H9 (cell line): ENCODE results near the gene UBA1. TPM values are rescaled to one million over a fixed set of nuclear protein-coding genes. Genes with fewer than 3 reads are reported as not detected.

Experiments used
- DNase-seq: peaks from one replicate; pipeline ENCODE4 v3.0.0-alpha.2; 2017
- H2AFZ ChIP-seq: one replicate; pipeline ENCODE4 v1.6.1; 2013; ENCODE audit warnings: mild to moderate bottlenecking, low read length, control low read depth, moderate library complexity
- H2AK5ac ChIP-seq: 2 replicates; pipeline ENCODE4 v1.6.1; 2013; ENCODE audit warnings: low read length, control low read depth, mixed read lengths; ENCODE audit not compliant: insufficient read length
- H2BK120ac ChIP-seq: one replicate; pipeline ENCODE4 v1.6.1; 2013; ENCODE audit warnings: low read depth, mild to moderate bottlenecking, low read length, control low read depth, inconsistent platforms; ENCODE audit not compliant: poor library complexity, severe bottlenecking
- H2BK12ac ChIP-seq: 2 replicates; pipeline ENCODE4 v1.6.1; 2013; ENCODE audit warnings: low read length, control low read depth, mixed read lengths, low read depth; ENCODE audit not compliant: insufficient read length
- H2BK15ac ChIP-seq: 2 replicates; pipeline ENCODE4 v1.6.1; 2013; ENCODE audit warnings: low read depth, low read length, control low read depth
- H2BK20ac ChIP-seq: one replicate; pipeline ENCODE4 v1.6.1; 2013; ENCODE audit warnings: low read depth, mild to moderate bottlenecking, low read length, control low read depth, inconsistent platforms; ENCODE audit not compliant: poor library complexity, severe bottlenecking
- H2BK5ac ChIP-seq: 2 replicates; pipeline ENCODE4 v1.6.1; 2013; ENCODE audit warnings: low read length, control low read depth, mixed read lengths; ENCODE audit not compliant: insufficient read length
- H3K14ac ChIP-seq: 2 replicates; pipeline ENCODE4 v1.6.1; 2013; ENCODE audit warnings: low read length, control low read depth; ENCODE audit not compliant: insufficient read depth
- H3K18ac ChIP-seq: 2 replicates; pipeline ENCODE4 v1.6.1; 2013; ENCODE audit warnings: low read depth, mild to moderate bottlenecking, mixed read lengths, low read length, control low read depth; ENCODE audit not compliant: insufficient read length
- H3K23ac ChIP-seq: 2 replicates; pipeline ENCODE4 v1.6.1; 2013; ENCODE audit warnings: low read length, control low read depth, mixed read lengths, low read depth; ENCODE audit not compliant: insufficient read length
- H3K23me2 ChIP-seq: 2 replicates; pipeline ENCODE4 v1.6.1; 2013; ENCODE audit warnings: low read depth, mild to moderate bottlenecking, mixed read lengths, low read length, control low read depth; ENCODE audit not compliant: insufficient read length, poor library complexity, severe bottlenecking
- H3K27ac ChIP-seq: 2 replicates; pipeline ENCODE4 v1.5.1; 2013; ENCODE audit warnings: low read length, control low read depth, mixed read lengths, low read depth; ENCODE audit not compliant: insufficient read length
- H3K27me3 ChIP-seq: 2 replicates; pipeline ENCODE4 v1.6.1; 2013; ENCODE audit warnings: low read length, control low read depth, inconsistent platforms; ENCODE audit not compliant: insufficient read depth
- H3K4ac ChIP-seq: 2 replicates; pipeline ENCODE4 v1.6.1; 2013; ENCODE audit warnings: low read depth, mild to moderate bottlenecking, control low read depth, inconsistent platforms, low read length, moderate library complexity
- H3K4me1 ChIP-seq: 2 replicates; pipeline ENCODE4 v1.6.1; 2013; ENCODE audit warnings: low read length, control low read depth, inconsistent platforms; ENCODE audit not compliant: insufficient read depth
- H3K4me2 ChIP-seq: 2 replicates; pipeline ENCODE4 v1.6.1; 2013; ENCODE audit warnings: low read length, control low read depth, mixed read lengths; ENCODE audit not compliant: insufficient read length, insufficient read depth
- H3K56ac ChIP-seq: 2 replicates; pipeline ENCODE4 v1.6.1; 2013; ENCODE audit warnings: low read depth, mild to moderate bottlenecking, mixed read lengths, low read length, control low read depth; ENCODE audit not compliant: insufficient read length
- H3K79me1 ChIP-seq: 2 replicates; pipeline ENCODE4 v1.6.1; 2013; ENCODE audit warnings: low read depth, mild to moderate bottlenecking, moderate library complexity, low read length, control low read depth, inconsistent platforms; ENCODE audit not compliant: insufficient read depth, poor library complexity, severe bottlenecking
- H3K79me2 ChIP-seq: 2 replicates; pipeline ENCODE4 v1.6.1; 2013; ENCODE audit warnings: low read length, control low read depth, inconsistent platforms; ENCODE audit not compliant: insufficient read depth
- H3K9ac ChIP-seq: 2 replicates; pipeline ENCODE4 v1.6.1; 2013; ENCODE audit warnings: low read length, control low read depth, mixed read lengths; ENCODE audit not compliant: insufficient read length; ENCODE audit errors: extremely low read depth
- H3K9me3 ChIP-seq: one replicate; pipeline ENCODE4 v1.6.1; 2013; ENCODE audit warnings: low read depth, low read length, inconsistent platforms; ENCODE audit not compliant: control insufficient read depth
- H3T11ph ChIP-seq: one replicate; pipeline ENCODE4 v1.6.1; 2013; ENCODE audit warnings: mild to moderate bottlenecking, low read length, control low read depth, inconsistent platforms
- H4K20me1 ChIP-seq: one replicate; pipeline ENCODE4 v1.6.1; 2013; ENCODE audit not compliant: control insufficient read depth, insufficient read length, insufficient read depth
- H4K5ac ChIP-seq: 2 replicates; pipeline ENCODE4 v1.6.1; 2013; ENCODE audit warnings: low read depth, mild to moderate bottlenecking, mixed read lengths, low read length, control low read depth; ENCODE audit not compliant: insufficient read length
- H4K8ac ChIP-seq: replicated peaks from 2 replicates; pipeline ENCODE4 v1.6.1; 2013; ENCODE audit warnings: low read length, control low read depth, mixed read lengths, low read depth; ENCODE audit not compliant: insufficient read length
- H4K91ac ChIP-seq: 2 replicates; pipeline ENCODE4 v1.6.1; 2013; ENCODE audit warnings: low read depth, mild to moderate bottlenecking, moderate library complexity, mixed read lengths, low read length, control low read depth; ENCODE audit not compliant: insufficient read length
- H3K27ac Mint-ChIP-seq, 3 experiments: 2 replicates in 2 of 3; 3 replicates in 1 of 3; pipeline ENCODE4 v1.8.0; 2020 to 2021; ENCODE audit warnings: mixed read lengths in 3 of 3, mild to moderate bottlenecking in 1 of 3, moderate library complexity in 1 of 3
- H3K27me3 Mint-ChIP-seq: 2 replicates; pipeline ENCODE4 v1.8.0; 2021; ENCODE audit warnings: low read depth, mild to moderate bottlenecking, moderate library complexity, mixed read lengths
- H3K36me3 Mint-ChIP-seq, 3 experiments: 2 replicates in 2 of 3; 3 replicates in 1 of 3; pipeline ENCODE4 v1.8.0; 2020 to 2021; ENCODE audit warnings: low read depth in 3 of 3, mixed read lengths in 3 of 3; ENCODE audit not compliant: insufficient read depth in 1 of 3
- H3K4me1 Mint-ChIP-seq, 2 experiments: 2 replicates each; pipeline ENCODE4 v1.8.0; 2020; ENCODE audit warnings: mixed read lengths in 2 of 2
- H3K4me3 Mint-ChIP-seq, 2 experiments: 2 replicates in 1 of 2; 3 replicates in 1 of 2; pipeline ENCODE4 v1.8.0; 2020 to 2021; ENCODE audit warnings: mild to moderate bottlenecking in 2 of 2, mixed read lengths in 2 of 2, moderate library complexity in 1 of 2
- H3K9me3 Mint-ChIP-seq, 2 experiments: 2 replicates in 1 of 2; 3 replicates in 1 of 2; pipeline ENCODE4 v1.8.0; 2020; ENCODE audit warnings: mild to moderate bottlenecking in 2 of 2, mixed read lengths in 2 of 2, moderate library complexity in 1 of 2
- WGBS: extraction: QIAGEN DNeasy Blood & Tissue Kit; methylation state at CpG from one replicate; pipeline ENCODE4 v1.1.7; 2013; ENCODE audit warnings: missing lambda C conversion rate, low lambda C conversion rate, mixed read lengths; ENCODE audit not compliant: insufficient read length; ENCODE audit errors: extremely low coverage; 5-methylcytosine and 5-hydroxymethylcytosine counted together
- total RNA-seq: library from RNA; stranded (reverse); gene quantifications from 2 replicates; pipeline ENCODE4 v1.2.1, GENCODE V29; 2021
- TF ChIP-seq, protein P1 (sequence below): fragments of 200-600 bp; sonication (generic); conservative IDR thresholded peaks from 3 replicates; pipeline ENCODE4 v1.8.0; 2021; ENCODE audit warnings: antibody characterized with exemption, mild to moderate bottlenecking

The UBA1 gene
- total RNA-seq, 1 experiment from 2014 or later: 427 TPM

DNA sequence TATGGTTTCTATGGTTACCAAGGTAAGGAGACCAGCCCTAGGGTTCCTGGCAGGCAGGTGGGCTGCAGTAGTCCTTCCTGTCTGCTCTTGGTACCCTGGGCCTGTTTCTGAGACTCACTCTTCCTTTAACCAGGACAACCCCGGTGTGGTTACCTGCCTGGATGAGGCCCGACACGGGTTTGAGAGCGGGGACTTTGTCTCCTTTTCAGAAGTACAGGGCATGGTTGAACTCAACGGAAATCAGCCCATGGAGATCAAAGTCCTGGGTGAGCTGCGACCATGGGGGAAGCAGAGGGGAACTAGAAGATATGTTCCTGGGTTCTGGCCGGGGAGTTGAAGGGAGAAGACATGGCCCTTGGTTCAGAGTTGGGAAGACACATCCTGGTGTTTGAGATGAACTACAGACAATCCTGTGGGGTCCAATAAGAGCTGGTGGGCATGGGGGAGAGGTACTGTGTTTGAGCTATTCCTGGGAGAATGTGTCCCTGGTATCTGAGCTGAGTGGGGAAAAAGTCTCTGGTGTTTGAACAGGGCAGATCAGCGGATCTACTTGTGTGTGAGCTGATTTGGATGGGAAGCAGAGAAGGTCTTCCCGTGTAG, 7.8 kb downstream of the UBA1 start:
- H2BK12ac ChIP-seq: no peak overlapping the region
- H4K5ac ChIP-seq: no peak overlapping the region
- H3K4me2 ChIP-seq: no peak overlapping the region
- no peak for DNase-seq
- H2BK15ac ChIP-seq: no peak overlapping the region
- Mint-ChIP-seq H3K36me3 (peaks cover 91 to 100% (median 99%) of the 10 kb centered on the region in 3 experiments), H3K4me1 (peaks cover 25% of the 10 kb centered on the region in 2 experiments), H3K27me3 (no peaks in the 10 kb centered on the region), H3K9me3 (no peaks in the 10 kb centered on the region; a peak in 1 of 5 replicates), H3K4me3 (no peak overlapping the region; a peak in 1 of 5 replicates), H3K27ac (peak overlapping the region in 2 of 3 experiments; percentile 73 to 78; a peak in 3 of 7 replicates)
- H2BK5ac ChIP-seq: no peak overlapping the region
- H4K8ac ChIP-seq: no peak overlapping the region
- no peaks in the 10 kb centered on the region for H3K9me3 ChIP-seq
- no peak overlapping the region for H2BK120ac ChIP-seq
- no peak overlapping the region for H3K9ac ChIP-seq
- no CpG with 5 or more reads among the region's 9 CpGs for WGBS
- no peak overlapping the region for H4K91ac ChIP-seq
- no peak overlapping the region for H3K4ac ChIP-seq
- no peaks in the 10 kb centered on the region for H3K23me2 ChIP-seq
- H3K14ac ChIP-seq: no peak overlapping the region
- no peak overlapping the region for H3K56ac ChIP-seq
- H3K4me1 ChIP-seq: peaks cover 8% of the 10 kb centered on the region; the same call in 1 of the 2 replicates
- H3K27me3 ChIP-seq: no peaks in the 10 kb centered on the region
- H3K23ac ChIP-seq: no peak overlapping the region
- peaks cover 6% of the 10 kb centered on the region for H3K79me1 ChIP-seq
- no peak overlapping the region for H3K27ac ChIP-seq
- no peaks in the 10 kb centered on the region for H4K20me1 ChIP-seq
- H3K18ac ChIP-seq: no peak overlapping the region
- H2BK20ac ChIP-seq: no peak overlapping the region
- no peak overlapping the region for H2AK5ac ChIP-seq
- no peak overlapping the region for H3T11ph ChIP-seq
- peaks cover 15% of the 10 kb centered on the region; the same call in 1 of the 2 replicates for H3K79me2 ChIP-seq
- TF ChIP-seq, protein P1, sequence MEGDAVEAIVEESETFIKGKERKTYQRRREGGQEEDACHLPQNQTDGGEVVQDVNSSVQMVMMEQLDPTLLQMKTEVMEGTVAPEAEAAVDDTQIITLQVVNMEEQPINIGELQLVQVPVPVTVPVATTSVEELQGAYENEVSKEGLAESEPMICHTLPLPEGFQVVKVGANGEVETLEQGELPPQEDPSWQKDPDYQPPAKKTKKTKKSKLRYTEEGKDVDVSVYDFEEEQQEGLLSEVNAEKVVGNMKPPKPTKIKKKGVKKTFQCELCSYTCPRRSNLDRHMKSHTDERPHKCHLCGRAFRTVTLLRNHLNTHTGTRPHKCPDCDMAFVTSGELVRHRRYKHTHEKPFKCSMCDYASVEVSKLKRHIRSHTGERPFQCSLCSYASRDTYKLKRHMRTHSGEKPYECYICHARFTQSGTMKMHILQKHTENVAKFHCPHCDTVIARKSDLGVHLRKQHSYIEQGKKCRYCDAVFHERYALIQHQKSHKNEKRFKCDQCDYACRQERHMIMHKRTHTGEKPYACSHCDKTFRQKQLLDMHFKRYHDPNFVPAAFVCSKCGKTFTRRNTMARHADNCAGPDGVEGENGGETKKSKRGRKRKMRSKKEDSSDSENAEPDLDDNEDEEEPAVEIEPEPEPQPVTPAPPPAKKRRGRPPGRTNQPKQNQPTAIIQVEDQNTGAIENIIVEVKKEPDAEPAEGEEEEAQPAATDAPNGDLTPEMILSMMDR: no peak
- H2AFZ ChIP-seq: no peak overlapping the region
